Lower leg skin (tissue), 3 donors: ENCODE measurements around the gene NHERF1.

Experiments
- POLR2A ChIP-seq, 2 donors: fragments of 450-650 bp; IDR thresholded peaks; one replicate each; pipeline ENCODE4 v1.6.1; 2016 to 2017; ENCODE audit warnings: antibody characterized with exemption in 2 of 2, mild to moderate bottlenecking in 1 of 2, moderate library complexity in 1 of 2
- TF ChIP-seq, protein P1 (sequence below), 3 donors: fragments of 450-650 bp; IDR thresholded peaks; one replicate each; pipeline ENCODE4 v1.5.1; 2016; ENCODE audit warnings: antibody characterized with exemption in 3 of 3, mild to moderate bottlenecking in 3 of 3, moderate library complexity in 2 of 3

DNA sequence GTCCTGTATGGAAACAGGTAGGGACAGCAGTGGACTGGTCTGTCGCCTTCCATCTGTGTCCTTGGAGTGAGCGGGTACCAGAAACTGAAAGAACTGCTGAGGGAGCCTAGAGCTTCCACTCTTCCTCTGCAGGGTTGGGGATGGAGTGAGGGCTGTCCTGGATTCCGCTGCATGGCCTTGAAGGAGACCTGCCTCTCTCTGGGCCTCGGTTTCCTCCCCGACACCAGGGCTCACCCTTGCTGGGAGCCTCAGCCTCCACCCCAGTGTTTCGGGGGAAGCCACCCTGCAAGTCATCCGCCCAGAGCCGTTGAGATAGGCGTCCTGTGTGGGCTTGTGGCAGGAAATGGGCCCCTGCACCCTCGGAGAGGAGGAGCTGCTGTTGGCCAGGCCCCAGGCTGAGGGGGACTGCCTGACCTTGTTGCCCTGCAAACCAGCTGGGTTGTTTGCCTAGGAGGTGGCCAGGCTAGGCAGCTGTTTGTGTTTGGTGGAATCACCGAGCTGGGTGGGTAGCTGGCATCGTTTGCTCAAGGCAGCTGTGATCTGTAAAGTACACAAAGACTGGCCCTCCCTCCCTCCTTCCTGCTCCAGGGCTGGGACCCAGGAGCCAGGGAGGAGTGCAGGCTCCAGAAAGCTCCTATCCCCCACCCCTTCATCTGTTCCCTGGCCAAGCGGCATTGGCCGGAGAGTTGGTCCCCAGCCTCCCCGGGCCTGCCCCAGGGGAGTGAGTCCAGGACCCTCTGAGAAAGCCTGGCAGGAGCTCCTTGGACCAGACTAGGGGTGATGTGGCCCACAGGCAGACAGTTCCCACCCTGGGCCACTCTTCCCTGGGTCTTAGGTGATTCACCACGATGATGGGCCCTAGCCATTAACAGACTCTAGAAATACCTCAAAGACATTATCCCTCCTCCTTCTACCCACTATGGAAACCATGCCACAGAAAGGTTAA, 10.1 kb upstream of the NHERF1 start:
- TF ChIP-seq, protein P1, sequence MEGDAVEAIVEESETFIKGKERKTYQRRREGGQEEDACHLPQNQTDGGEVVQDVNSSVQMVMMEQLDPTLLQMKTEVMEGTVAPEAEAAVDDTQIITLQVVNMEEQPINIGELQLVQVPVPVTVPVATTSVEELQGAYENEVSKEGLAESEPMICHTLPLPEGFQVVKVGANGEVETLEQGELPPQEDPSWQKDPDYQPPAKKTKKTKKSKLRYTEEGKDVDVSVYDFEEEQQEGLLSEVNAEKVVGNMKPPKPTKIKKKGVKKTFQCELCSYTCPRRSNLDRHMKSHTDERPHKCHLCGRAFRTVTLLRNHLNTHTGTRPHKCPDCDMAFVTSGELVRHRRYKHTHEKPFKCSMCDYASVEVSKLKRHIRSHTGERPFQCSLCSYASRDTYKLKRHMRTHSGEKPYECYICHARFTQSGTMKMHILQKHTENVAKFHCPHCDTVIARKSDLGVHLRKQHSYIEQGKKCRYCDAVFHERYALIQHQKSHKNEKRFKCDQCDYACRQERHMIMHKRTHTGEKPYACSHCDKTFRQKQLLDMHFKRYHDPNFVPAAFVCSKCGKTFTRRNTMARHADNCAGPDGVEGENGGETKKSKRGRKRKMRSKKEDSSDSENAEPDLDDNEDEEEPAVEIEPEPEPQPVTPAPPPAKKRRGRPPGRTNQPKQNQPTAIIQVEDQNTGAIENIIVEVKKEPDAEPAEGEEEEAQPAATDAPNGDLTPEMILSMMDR (IDR thresholded peaks at IDR 0.05) = no peak
- TF ChIP-seq POLR2A (IDR thresholded peaks at IDR 0.05) = no peak
